ENCODE measurements around the gene FHOD3.
"Not testable (repeated sequence)": the region's sequence is repeated elsewhere in the genome, so short reads cannot be mapped to it uniquely, and the experiment has no call there.

Gene FHOD3

DNA sequence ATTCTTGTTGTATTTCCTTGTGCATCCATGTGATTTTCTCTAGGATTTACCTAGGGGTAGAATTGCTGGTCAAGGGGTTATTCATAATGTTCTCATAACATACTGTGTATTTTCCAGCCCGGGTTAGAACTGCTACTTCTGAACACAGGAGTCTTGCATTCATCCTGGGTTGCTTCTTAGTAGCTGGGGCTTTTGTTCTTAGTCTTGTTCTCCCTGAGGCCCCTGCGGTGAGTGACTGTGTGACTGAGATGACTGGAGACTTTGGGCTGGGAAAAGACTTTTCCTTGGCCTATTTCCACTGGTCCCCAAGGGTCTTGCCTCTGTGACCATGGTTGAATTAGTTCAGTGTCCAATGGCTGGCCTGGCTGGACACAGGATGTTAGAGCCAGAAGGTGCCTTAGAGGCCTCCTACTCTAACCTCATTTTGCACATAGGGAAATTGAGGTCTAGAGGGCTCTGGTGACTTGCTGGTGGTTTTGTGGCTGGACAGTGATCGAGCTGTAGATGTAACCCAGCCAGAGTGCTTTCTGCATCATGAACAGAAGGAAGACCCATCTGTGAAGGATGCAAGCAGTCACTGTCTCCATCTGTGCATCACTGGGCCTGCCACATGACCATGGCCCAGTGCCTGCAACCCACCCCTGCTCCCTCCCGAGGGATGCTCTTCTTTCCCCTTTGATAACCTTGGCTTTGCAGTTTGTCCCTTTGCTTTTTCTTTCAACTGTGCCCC, 233.3 kb downstream of the FHOD3 start:
- no peak for DNase-seq

DNA sequence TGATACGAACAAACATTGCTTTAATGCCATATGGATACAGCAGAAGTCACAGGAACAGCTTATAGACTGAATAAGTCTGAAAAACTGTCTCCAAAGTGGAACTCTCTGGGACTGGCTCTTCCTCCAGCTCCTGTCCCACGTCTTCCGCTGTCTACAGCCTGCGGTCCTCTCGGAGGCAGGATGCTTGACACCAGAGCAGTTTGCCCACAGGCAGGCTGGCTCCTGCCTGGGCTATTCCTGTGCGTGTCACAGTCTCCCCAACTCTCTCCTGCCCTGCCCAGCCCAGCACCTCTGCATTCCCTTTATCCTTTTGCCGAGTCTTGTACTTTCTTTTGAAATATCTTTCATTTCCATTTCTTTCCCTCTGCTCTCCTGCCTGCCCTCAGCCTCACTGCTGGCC, 234.1 kb downstream of the FHOD3 start:
- DNase-seq, result no peak

DNA sequence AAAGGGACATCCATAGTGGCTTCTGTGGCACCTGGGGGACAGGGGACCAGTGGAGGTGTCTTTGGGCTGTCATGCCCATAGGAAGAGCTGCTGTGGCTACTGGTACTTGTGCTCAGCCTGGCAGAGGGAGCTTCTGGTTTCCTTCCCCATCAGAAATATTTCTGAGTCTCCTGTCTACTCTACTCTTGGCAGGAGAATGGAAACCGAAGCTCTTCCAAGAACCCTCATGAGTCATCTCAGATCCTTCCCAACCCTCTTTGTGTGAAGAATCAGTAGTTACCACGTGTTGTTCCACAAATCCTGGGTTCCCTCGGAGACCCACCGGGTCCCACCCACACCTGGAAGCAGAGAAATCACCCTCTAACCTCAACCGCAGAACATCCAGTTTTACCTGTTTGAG, 234.9 kb downstream of the FHOD3 start:
- DNase-seq, result no peak

DNA sequence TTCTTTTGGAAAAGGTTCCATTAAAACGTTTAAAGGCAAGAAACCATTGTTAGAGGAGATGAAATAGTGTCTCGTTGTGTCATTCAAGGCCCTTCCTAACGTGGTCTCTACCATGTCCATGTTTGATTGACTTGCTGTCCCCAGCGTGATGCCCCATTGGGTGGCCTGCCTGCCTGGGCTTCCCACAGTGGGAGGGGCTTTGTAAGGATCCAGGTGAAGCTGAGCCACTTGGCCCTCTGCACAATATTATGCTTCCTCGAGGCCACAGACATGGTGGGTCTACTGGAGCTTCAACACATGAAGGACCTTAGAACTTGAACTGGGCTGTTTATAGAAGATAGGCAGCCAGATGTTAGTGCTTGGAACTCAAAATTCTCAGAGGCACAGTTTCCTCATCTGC, 235.3 kb downstream of the FHOD3 start:
- no peak for DNase-seq

DNA sequence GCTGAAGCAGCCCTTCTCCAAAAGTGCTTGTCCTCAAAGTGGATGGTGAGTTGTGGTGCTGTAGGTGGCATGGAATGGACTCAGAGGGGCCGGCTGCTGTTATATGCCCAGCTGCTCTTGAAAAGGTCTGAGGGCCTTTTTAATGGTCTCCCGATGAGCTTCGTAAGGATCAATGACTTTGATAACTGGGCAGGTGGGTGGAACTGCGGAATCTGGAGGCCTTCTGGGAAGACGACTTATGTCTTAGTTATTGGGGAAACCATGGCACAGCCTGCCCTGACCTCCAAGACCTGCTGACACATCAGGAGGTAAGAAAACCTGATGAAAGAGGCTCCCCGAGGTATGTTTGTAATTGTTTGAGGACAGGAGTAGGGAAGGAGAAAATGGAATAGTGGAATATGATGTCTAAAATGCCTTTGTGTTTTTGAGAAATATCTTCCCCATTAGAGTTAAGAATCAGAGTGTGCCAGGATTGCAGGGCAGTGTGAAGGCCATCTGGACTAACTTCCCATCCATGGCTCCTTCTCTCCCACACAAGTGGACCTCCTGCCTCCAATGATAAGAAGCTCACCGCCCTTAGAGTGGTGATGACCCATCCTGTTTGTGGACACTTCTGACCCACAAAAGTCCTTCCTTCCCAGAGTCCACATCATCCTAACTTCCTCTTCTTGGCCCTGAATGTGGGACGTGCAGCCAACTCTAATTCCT, 236.1 kb downstream of the FHOD3 start:
- no peak for DNase-seq

DNA sequence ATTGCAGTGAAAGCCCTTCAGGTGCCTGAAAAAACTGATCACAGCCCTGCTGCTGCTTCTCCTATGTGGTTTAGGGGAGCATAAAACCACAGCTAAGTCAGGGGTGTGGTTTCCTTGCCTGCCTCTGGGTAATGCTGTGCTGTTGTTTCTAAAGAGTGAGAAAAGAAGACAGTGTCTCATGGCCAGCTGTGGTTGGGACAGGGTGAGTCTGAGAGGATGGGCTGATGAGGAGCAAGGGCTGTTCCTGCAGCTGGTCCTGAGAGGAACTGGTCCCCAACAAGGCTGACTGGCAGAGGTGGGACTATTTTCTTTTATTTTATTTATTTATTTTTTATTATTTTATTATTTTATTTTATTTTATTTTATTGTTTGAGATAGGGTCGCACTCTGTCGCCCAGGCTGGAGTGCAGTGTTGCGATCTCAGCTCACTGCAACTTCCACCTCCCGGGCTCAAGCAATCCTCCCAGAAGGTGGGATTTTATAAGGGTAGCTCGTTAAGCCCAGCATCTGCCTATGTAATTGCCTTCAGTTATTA, 236.7 kb downstream of the FHOD3 start:
- DNase-seq, result no peak

DNA sequence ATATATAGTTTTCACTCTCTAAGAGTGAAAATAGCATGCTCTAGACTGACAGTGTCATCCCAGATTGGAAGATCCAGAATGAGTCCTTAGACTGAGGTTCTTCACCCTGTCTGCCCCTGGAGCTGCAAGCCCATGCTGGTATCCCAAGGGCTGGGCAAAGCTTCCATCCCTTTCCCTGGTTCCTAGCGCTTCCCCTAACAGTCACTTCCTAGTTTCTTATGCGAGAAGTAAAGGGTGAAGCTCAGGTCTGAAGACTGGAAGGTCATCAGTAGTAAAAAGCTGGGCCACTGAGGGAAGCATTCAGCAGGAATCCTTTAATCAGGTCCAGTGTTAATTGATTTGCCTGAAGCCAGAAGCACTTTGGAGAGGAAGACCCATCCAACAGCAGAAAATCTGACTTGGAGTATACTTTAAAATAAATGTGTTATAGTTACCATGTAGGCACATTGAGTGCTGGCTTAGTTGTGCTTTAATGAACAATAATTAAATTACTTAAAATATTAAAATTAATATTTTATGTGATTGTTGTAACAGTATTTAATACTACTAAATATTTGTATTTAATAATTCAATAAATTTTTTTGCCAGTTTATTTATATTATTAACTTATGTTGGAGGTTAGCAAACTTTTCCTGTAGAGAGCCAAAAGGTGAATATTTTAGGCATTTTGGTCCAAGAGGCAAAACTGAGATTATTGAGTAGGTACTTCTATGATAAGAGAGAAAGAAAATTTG, 237.9 kb downstream of the FHOD3 start:
- DNase-seq, result no peak

DNA sequence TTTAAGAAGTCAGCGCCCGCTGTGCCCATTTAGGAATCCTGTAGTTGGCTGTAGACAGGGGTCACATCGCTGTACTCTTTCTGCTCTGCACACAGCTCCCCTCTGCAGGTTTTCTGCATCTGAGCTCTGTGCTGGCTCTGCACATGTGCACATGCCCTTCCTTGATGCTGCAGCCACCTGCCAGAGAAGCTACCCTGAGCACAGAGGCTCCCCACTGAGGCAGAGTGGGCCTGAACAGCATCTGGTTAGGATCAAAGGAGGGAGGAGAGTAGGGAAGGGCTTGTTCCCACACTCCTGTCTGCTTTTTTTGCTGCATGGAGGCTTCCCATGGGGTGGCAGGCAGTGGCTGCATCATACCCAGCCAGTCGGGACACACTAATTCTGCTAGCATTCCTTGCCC, 238.9 kb downstream of the FHOD3 start:
- DNase-seq, result no peak

DNA sequence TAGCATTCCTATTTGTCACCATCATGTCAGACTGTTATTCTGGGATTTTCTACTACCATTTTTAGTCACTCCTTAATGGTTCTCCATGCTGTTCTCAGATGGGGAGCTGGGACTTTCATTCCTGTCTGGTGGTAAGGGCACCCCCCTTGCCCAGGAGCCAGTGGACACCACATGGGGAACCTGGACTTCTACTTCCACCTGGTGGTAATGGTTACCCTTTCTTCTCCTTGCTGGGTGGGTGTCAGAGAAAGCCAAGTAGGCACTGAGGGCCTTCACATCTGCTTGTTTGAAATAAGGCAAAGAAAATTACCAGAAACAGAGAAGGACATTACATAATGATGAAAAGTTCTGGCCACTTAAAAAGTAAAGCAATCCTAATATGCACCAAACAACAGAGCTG, 239.8 kb downstream of the FHOD3 start:
- DNase-seq, result no peak

DNA sequence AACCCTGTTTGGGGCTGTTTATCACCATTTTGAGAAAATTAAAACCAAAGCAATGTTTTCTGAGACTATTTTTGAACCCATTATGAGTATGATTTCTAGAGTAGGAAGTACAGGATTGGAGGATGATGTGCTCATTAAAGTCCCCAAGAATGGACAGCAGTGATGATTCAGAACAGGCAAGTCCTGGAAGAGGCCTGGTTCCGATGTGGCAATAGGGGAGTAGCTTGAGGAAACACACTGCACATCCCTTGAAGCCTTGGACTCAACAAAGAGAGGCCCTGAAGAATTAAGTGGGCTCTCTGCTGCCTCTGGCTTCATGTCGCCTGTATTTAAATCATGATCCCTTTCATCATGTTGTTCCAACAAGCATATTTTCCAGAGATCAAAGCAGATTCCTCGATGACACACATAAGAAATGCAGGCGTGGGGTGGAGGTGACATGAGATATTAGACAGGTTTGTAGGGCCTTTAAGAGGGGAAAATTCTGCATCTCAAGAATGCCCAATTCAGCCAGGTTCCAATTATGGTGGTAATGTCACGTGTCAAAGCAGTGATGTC, 242.2 kb downstream of the FHOD3 start:
- DNase-seq, result no peak

DNA sequence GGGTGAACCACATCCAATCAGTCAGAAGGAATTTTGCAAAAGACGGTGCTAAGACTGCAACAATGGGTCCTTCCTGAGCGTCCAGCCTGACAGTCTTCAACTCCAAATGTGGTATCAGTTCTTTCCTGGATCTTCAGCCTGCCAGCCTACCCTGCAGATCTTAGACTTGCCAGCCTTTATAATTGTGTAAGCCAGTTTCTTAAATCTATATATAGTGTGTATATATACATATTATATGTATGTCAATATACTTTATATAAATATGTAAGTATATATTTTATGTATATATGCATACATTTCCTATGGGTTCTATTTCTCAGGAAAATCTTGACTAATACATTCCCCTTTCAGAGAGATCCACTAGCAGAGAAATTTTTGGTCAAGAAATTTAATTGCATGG, 245.5 kb downstream of the FHOD3 start:
- DNase-seq, result no peak

DNA sequence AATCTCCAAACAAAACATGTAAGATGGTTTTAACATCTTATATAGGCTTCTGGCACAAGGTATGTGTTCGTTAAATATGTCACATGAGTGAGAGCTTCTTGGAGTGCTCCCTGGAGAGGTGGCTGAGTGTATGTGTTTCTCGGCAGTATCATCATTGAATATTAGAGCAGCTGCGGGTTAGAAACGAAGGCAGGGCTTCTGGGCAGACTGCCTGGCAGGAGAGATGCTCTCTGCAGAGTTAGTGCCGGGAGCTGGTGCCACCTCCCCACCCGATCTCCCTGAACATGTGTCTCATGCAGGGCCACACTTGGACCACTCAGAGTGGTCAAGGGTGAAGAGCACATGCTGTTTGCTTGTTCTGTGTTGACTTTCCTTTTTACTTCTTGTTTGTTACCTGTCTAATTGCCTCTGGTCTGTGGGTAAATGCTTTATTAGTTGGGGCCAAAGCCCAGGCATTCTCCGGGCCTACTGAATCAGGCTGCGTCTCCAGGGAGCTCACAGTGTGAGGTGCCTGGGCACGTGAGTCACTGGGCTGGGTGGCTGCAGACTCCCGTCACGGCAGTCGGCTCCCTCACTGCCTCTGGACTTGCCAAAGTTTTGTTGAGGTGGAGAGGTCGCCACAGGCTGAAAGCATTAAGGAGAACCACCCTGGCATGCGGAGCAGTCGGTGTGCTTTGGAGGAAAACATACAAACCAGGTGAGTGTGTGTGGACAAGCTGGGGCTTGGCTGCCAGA, 246.6 kb downstream of the FHOD3 start:
- no peak for DNase-seq

DNA sequence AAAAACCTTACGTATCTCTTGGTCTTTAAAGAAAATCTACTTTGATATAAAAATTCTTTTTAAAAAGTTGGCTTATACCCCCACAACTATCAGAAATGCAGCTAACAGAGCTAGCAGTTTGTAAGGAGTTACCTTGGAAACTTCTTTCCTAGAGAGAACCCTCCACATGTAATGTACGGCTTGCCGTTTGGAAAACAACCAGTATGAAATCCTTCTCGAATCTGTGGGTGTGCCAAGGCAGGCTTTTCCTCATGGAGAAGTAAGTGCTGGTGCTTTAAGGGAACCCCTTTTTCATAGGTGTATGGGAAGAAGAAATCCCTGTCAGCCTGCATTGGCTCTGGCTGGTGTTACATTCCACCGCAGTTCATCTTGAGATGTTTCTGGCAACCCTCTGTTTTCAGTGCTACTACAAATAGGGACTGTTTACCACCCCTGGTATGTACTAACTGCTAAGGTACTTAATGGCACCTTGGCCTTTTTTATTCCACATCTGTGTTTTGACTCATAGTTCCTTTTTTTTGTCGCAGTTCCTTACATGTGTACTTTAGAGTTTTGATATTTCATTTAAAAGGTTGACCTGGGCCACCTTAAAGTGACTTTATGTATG, 248.4 kb downstream of the FHOD3 start:
- no peak for DNase-seq

DNA sequence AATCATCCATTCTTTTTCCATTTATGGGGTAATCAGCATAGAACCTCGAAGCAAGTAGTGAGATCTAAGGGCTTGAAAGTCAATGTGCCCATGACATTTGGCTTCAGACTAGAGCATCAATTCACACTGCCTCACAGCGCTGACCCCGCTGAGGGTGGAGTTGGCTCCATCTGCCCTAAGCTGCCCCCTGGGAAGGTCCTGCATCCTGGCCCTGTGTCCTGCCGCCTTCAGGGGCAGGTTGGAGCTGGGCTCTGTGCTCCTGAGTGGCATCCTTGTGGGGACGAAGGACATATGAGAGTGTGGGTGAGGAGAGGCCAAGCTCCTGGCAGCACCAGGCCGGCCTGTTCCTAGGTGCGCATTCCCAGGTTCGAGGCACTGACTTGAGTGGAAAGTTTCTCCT, 249.4 kb downstream of the FHOD3 start:
- DNase-seq, result no peak

DNA sequence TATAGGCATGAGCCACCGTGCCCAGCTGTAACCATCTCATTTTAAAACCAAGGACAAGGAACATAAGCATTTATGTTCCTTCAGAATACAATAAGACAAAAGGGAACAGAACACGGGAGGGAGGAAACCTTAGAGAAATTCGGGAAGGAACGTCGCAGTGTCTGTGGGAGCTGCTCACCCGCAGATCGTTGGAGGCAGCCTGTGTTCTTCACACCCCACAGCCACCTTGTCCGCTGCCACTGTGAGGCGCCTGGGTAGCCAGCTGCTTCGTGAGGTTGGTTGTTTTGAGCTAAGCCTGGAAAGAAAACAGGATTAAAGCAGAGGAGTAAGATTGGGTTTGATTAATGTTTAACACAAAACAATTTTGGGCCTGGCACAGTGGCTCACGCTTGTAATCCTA, 250.0 kb downstream of the FHOD3 start:
- DNase-seq, result no peak

DNA sequence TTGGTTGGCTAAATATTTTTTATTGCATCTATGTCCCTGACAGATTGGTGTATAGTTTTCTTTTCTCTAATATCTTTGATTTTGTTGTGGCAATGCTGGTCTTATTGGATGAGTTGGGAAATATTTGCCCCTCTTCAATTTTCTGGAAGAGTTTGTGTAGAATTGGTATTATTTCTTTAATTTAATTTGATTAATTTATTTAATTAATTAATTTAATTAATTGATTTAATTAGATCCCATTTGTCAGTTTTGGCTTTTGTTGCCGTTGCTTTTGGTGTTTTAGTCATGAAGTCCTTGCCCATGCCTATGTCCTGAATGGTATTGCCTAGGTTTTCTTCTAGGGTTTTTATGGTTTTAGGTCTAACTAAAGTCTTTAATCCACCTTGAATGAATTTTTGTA, 253.8 kb downstream of the FHOD3 start:
- not testable (repeated sequence) for DNase-seq

DNA sequence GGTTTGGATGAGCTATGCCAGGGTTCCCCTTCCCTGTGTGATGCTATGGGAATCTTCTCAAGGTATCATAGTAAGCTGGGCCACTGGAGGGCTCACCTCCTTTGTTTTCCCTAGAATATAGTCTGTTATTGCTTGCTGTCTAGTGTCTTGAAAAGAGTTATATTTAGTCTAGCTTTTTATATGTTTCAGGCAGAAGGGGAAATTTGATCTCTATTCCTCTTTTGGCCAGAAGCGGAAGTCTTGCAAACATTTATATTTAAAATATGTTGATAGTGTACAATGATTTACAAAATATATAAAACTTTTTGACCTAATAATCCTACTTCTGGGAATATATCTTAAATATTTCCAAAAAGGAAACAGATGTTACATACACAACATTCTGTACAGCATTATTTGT, 260.7 kb downstream of the FHOD3 start:
- DNase-seq, result no peak

DNA sequence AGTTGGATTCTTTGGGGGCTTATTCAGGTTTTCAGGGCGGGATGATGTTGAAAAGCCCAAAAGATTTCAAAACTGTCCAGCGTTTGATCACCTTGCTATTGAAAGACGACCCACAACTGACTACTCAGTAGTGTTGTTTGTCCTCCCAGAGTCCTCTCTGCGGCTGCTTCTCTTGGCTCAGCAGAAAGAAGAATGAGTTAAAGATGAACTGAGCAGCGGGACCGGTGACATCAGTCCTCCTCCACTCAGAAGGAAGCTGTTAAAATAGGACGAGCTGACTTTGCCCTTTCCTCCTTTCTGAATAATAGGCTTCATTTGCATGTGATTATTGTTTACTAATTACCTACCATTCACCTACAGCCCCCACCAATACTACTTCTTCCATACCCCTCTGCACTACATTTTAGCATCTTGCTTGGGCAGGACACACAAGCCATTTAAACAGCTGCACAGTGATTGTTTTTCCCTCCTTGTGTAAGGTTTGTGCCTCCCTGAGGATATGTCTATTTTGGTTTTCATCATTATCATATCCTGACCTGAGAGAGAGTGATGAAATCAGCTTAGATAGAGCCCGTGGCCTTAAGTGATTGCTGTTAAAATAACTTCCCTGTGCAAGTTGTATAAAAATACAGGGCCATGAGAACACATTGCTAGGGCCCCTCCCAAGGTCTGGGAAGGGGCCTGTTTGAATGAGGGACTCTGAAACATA, 261.8 kb downstream of the FHOD3 start:
- DNase-seq, result no peak

DNA sequence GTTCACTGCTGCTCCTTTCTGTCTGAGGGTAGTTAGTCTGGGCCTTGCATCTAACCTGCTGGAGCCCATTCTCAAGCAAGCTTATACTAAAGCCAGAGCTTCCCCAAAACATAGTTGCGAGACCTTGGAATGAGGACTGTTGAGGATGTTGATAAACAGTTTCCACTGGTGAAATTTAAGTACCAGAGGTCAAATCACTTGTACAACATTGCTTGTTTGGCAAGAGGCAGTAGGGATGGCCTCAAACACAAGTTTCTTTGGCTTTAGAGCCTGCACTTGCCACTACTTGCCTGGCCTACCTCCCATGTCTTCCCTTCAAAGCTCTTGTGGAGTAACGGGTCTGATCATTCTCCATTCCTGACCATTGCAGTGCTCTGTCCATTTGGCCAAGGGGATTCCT, 262.7 kb downstream of the FHOD3 start:
- no peak for DNase-seq

DNA sequence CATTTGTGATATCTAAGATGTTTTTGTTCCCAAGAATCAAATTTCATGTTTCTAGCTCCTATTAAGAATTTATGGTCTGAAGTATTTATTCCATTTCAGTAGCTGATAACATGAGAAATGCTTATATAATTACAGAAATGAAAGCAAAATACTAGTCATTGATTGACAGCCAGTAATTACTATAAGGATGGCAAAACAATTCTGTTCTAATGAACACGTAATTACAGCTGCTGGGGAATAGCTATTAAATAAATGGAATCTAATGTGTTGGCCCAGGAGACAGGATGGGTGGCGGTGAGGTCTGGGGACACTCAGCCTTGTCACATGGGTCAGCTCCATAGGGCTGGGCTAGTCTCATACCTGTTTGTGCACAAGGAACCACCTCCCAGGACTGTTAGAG, 263.5 kb downstream of the FHOD3 start:
- DNase-seq, result no peak

DNA sequence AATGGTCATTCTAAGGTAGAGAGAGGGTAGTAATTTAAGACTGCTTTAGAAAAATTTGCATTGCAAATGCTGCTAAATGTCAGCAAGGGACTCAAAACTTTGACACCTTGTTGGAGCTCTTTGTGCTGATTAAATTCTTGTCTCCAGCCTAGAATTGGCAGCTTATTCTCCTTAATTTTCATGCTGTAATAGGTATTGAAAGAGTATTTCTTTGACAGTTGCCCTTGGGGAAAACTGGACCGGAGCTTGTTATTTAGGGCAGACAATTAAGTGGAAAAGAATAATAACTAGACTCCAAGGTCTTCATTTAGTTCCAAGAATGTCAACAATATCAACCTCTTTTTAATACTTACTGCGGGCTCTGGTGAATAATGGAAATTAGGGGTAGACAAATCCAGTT, 267.3 kb downstream of the FHOD3 start:
- DNase-seq, result no peak

DNA sequence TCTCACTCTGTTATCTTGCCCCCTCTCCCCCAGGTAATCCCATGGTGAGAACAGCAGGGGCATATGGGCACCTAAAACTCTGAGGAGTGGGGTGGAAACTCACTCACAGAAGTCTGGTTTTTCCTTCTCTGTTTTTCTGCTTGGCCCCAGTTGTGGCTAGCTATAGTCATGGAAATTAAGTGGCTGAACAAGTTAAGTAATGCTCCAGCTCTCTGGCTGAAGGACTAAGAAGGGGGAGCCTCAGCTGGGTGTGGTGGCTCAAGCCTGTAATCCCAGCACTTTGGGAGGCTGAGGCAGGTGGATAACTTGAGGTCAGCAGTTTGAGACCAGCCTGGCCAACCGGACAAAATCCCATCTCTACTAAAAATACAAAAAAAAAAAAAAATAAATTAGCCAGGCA, 270.3 kb downstream of the FHOD3 start:
- DNase-seq, result no peak
